ENCODE measurements around the gene FAIM2. TPM values are rescaled to one million over a fixed set of nuclear protein-coding genes. Genes with fewer than 3 reads are reported as not detected.

The FAIM2 gene
- total RNA-seq, 5 donors from 2014 or later (not counting 1 experiment from before 2014, with no cell fraction given): 0.25 to 0.30 TPM; not detected in 3

DNA sequence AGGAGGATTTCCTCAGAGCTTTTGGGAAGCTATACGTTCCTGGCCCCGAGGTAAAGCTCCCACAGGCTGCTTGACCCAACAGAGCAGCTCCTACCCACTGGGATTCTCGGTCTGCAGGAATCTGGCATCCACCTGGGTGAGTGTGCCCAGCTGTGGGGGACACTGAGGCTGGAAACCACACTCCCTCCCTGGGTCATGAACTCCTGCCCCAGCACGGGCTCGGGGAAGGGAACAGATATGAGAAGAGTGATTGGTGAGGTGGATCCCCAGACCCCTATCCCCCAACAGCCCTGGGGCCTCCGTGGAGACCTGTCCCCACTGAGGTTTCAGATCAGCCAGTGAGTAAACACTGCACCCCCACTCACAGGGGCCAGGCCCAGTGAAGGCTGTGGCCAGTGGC, 3.3 kb downstream of the FAIM2 start:
- POLR2A ChIA-PET: no interaction called here
- WGBS (ENCODE audit: insufficient coverage): 48% methylated on average over 4 of the region's 6 CpGs
- H3K4me1 Mint-ChIP-seq: peaks cover 9 to 12% (median 12%) of the 10 kb centered on the region in 3 donors
- H3K9me3 Mint-ChIP-seq: no peaks in the 10 kb centered on the region
- Histone ChIP-seq H3K9me3 (no peaks in the 10 kb centered on the region), H3K4me1 (ENCODE audit: control insufficient read depth in 1 of 2, extremely low read depth in 1 of 2, insufficient read depth in 2 of 2, low read length in 2 of 2) (peaks cover 0 to 15% of the 10 kb centered on the region in 2 experiments), H3K27me3 (replicated peaks in 1 of 2; ENCODE audit: control insufficient read depth in 2 of 2, extremely low read depth in 1 of 2, insufficient read depth in 2 of 2, low read length in 1 of 2) (peaks cover 0 to 41% of the 10 kb centered on the region in 2 experiments), H3K4me3 (ENCODE audit: control insufficient read depth in 1 of 2, extremely low read depth in 1 of 2, low read length in 1 of 2) (no peak overlapping the region), H3K36me3 (ENCODE audit: control insufficient read depth in 2 of 2, extremely low read depth in 1 of 2, insufficient read depth in 1 of 2, low read length in 1 of 2) (no peaks in the 10 kb centered on the region), H3K27ac (ENCODE audit: low read length) (no peak overlapping the region)
- no peak for ATAC-seq (replicated peaks in 1 of 4)
- no peaks in the 10 kb centered on the region for H3K36me3 Mint-ChIP-seq
- H3K4me3 Mint-ChIP-seq: no peak overlapping the region
- H3K27me3 Mint-ChIP-seq: peaks cover 11 to 12% of the 10 kb centered on the region in 2 donors
- no peak for DNase-seq
- CTCF ChIA-PET: no interaction called here
- H3K27ac Mint-ChIP-seq: no peak overlapping the region

DNA sequence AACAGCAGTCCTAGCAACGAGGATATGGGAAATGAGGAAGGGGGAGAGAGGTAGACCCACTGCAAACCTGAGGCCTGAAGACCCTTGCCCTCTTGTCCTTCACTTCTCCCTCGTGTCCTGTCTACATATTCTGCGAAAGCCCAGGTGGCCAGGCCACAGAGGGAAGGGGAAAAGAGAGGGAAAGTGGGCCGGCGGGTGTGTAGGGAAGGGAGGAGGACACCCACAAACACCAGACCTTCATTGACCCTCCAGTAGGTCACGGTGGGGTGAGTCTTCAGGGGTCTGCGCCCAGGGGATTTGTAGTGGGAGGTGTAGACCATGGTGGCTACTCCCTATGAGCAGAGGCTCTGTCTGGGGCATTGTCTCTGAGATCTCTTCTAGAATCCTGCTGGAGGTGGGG, 3.8 kb downstream of the FAIM2 start:
- POLR2A ChIA-PET: no interaction called here
- H3K4me1 ChIP-seq (ENCODE audit: control insufficient read depth in 1 of 2, extremely low read depth in 1 of 2, insufficient read depth in 2 of 2, low read length in 2 of 2): peaks cover 0 to 15% of the 10 kb centered on the region in 2 experiments
- no peaks in the 10 kb centered on the region for H3K9me3 ChIP-seq
- H3K27ac ChIP-seq (ENCODE audit: low read length): no peak overlapping the region
- no peak for ATAC-seq (replicated peaks in 1 of 4)
- Mint-ChIP-seq H3K9me3 (no peaks in the 10 kb centered on the region), H3K4me3 (no peak overlapping the region), H3K36me3 (no peaks in the 10 kb centered on the region), H3K4me1 (peaks cover 9 to 12% (median 12%) of the 10 kb centered on the region in 3 donors), H3K27ac (no peak overlapping the region), H3K27me3 (peaks cover 11 to 12% of the 10 kb centered on the region in 2 donors)
- CTCF ChIA-PET: no interaction called here
- no peaks in the 10 kb centered on the region for H3K36me3 ChIP-seq (ENCODE audit: control insufficient read depth in 2 of 2, extremely low read depth in 1 of 2, insufficient read depth in 1 of 2, low read length in 1 of 2)
- no peak for DNase-seq
- H3K4me3 ChIP-seq (ENCODE audit: control insufficient read depth in 1 of 2, extremely low read depth in 1 of 2, low read length in 1 of 2): no peak overlapping the region
- peaks cover 0 to 40% of the 10 kb centered on the region in 2 experiments for H3K27me3 ChIP-seq (replicated peaks in 1 of 2; ENCODE audit: control insufficient read depth in 2 of 2, extremely low read depth in 1 of 2, insufficient read depth in 2 of 2, low read length in 1 of 2)
- WGBS (ENCODE audit: insufficient coverage): no CpG with 5 or more reads among the region's 7 CpGs

DNA sequence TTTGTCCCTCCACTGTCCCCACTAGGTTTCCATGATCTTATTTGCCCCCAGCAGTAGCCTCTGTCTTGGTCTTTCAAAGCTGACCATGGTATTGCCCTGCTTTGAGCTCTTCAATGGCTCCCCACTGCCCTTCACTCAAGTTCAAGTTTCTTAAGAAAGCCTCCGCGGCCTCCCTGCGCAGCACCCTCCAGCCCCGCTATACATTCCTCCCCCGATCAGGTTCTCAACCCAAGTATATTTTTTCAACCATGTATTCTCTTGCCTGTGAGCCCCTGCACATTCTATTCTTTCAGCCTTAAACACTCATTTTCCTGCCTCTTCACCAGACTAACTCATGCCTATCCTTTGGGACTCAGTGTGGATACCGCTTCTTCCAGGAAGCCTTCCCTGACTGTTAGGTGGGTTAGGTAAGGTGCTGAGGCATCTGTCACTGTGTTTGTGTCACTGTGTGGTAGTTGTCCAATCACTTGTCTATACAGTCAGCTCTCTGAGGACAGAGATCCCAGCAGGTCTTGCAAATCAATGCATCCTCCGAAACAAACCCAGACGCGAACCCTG, 4.3 kb downstream of the FAIM2 start:
- Histone ChIP-seq H3K4me1 (ENCODE audit: control insufficient read depth in 1 of 2, extremely low read depth in 1 of 2, insufficient read depth in 2 of 2, low read length in 2 of 2) (peaks cover 0 to 12% of the 10 kb centered on the region in 2 experiments), H3K4me3 (ENCODE audit: control insufficient read depth in 1 of 2, extremely low read depth in 1 of 2, low read length in 1 of 2) (no peak overlapping the region), H3K9me3 (no peaks in the 10 kb centered on the region), H3K27me3 (replicated peaks in 1 of 2; ENCODE audit: control insufficient read depth in 2 of 2, extremely low read depth in 1 of 2, insufficient read depth in 2 of 2, low read length in 1 of 2) (peaks cover 0 to 35% of the 10 kb centered on the region in 2 experiments), H3K36me3 (ENCODE audit: control insufficient read depth in 2 of 2, extremely low read depth in 1 of 2, insufficient read depth in 1 of 2, low read length in 1 of 2) (no peaks in the 10 kb centered on the region), H3K27ac (ENCODE audit: low read length) (no peak overlapping the region)
- CTCF ChIA-PET: interaction anchor here in 1 of 2 donors (0.6 kb wide), 1 partner anchor 109 kb away, joined by 5 read pairs; no protein-coding TSS in a partner anchor
- ATAC-seq (replicated peaks in 1 of 4): no peak
- H3K27ac Mint-ChIP-seq: no peak overlapping the region
- no peaks in the 10 kb centered on the region for H3K36me3 Mint-ChIP-seq
- no peak for DNase-seq
- peaks cover 7% of the 10 kb centered on the region in 2 donors for H3K27me3 Mint-ChIP-seq
- H3K9me3 Mint-ChIP-seq: no peaks in the 10 kb centered on the region
- H3K4me3 Mint-ChIP-seq: no peak overlapping the region
- POLR2A ChIA-PET: interaction anchor here in 1 of 2 donors (0.5 kb wide), 1 partner anchor 150 kb away, joined by 4 read pairs; no protein-coding TSS in a partner anchor
- peaks cover 5 to 9% (median 8%) of the 10 kb centered on the region in 3 donors for H3K4me1 Mint-ChIP-seq
- 93% methylated on average over 6 of the region's 9 CpGs for WGBS (ENCODE audit: insufficient coverage)

GRCh38 chr12:49897276-49897675, 6.4 kb downstream of the FAIM2 start:
- Histone ChIP-seq H3K4me3 (ENCODE audit: control insufficient read depth in 1 of 2, extremely low read depth in 1 of 2, low read length in 1 of 2) (no peak overlapping the region), H3K27me3 (replicated peaks in 1 of 2; ENCODE audit: control insufficient read depth in 2 of 2, extremely low read depth in 1 of 2, insufficient read depth in 2 of 2, low read length in 1 of 2) (peaks cover 0 to 25% of the 10 kb centered on the region in 2 experiments), H3K36me3 (ENCODE audit: control insufficient read depth in 2 of 2, extremely low read depth in 1 of 2, insufficient read depth in 1 of 2, low read length in 1 of 2) (no peaks in the 10 kb centered on the region), H3K9me3 (no peaks in the 10 kb centered on the region), H3K27ac (ENCODE audit: low read length) (no peak overlapping the region), H3K4me1 (ENCODE audit: control insufficient read depth in 1 of 2, extremely low read depth in 1 of 2, insufficient read depth in 2 of 2, low read length in 2 of 2) (no peaks in the 10 kb centered on the region)
- no peaks in the 10 kb centered on the region for H3K4me1 Mint-ChIP-seq
- H3K27me3 Mint-ChIP-seq: peaks cover 3 to 5% of the 10 kb centered on the region in 2 donors
- ChIA-PET CTCF (no interaction called here), POLR2A (no interaction called here)
- no peaks in the 10 kb centered on the region for H3K36me3 Mint-ChIP-seq
- 60% methylated on average over 1 of the region's 4 CpGs for WGBS (ENCODE audit: insufficient coverage)
- H3K27ac Mint-ChIP-seq: no peak overlapping the region
- no peak overlapping the region for H3K4me3 Mint-ChIP-seq
- ATAC-seq (replicated peaks in 1 of 4) (no peak), DNase-seq (no peak)
- no peaks in the 10 kb centered on the region for H3K9me3 Mint-ChIP-seq

- peaks cover 0 to 5% of the 10 kb centered on the region in 2 donors for H3K27me3 Mint-ChIP-seq
- no peak overlapping the region for H3K27ac Mint-ChIP-seq
- peaks cover 0 to 30% of the 10 kb centered on the region in 2 experiments for H3K27me3 ChIP-seq (replicated peaks in 1 of 2; ENCODE audit: control insufficient read depth in 2 of 2, extremely low read depth in 1 of 2, insufficient read depth in 2 of 2, low read length in 1 of 2)
- no peak overlapping the region for H3K4me3 Mint-ChIP-seq
- no peak overlapping the region for H3K27ac ChIP-seq (ENCODE audit: low read length)
- ChIA-PET CTCF (no interaction called here), POLR2A (no interaction called here)
- H3K4me3 ChIP-seq (ENCODE audit: control insufficient read depth in 1 of 2, extremely low read depth in 1 of 2, low read length in 1 of 2): no peak overlapping the region
- no peak for ATAC-seq (replicated peaks in 1 of 4)
- H3K36me3 Mint-ChIP-seq: no peaks in the 10 kb centered on the region
- H3K4me1 ChIP-seq (ENCODE audit: control insufficient read depth in 1 of 2, extremely low read depth in 1 of 2, insufficient read depth in 2 of 2, low read length in 2 of 2): no peaks in the 10 kb centered on the region
- no peaks in the 10 kb centered on the region for H3K4me1 Mint-ChIP-seq
- WGBS (ENCODE audit: insufficient coverage): 87% methylated on average over 9 of the region's 9 CpGs
- H3K36me3 ChIP-seq (ENCODE audit: control insufficient read depth in 2 of 2, extremely low read depth in 1 of 2, insufficient read depth in 1 of 2, low read length in 1 of 2): no peaks in the 10 kb centered on the region
- H3K9me3 ChIP-seq: no peaks in the 10 kb centered on the region
- H3K9me3 Mint-ChIP-seq: no peaks in the 10 kb centered on the region
- no peak for DNase-seq
Observed at GRCh38 chr12:49895773-49896172, 7.9 kb downstream of the FAIM2 start.

DNA sequence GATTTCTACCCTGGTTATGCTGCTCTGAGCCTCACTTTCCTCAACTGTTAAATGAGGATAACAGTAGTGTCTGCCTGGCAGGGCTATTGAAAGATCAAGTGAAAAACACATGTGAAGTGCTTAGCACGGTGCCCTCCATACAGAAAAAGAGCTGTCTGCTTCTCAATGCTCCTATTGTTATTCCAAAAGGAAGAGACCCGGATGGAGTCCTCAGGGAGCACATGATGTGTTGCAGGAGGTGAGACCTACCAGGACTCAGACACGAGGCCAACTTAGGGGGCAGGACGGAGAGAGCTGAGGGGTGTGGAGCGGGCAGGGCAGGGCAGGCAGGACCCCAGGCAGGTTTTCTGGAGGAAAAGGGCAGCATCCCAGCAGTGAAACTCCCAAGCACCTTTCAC, 8.9 kb downstream of the FAIM2 start:
- Mint-ChIP-seq H3K4me3 (no peak overlapping the region), H3K27me3 (peaks cover 0 to 5% of the 10 kb centered on the region in 2 donors), H3K27ac (no peak overlapping the region), H3K4me1 (no peaks in the 10 kb centered on the region), H3K36me3 (no peaks in the 10 kb centered on the region), H3K9me3 (no peaks in the 10 kb centered on the region)
- ChIA-PET CTCF (interaction anchor here in 1 of 2 donors (0.6 kb wide), 2 partner anchors 39 to 159 kb away, joined by 4 read pairs; no protein-coding TSS in a partner anchor), POLR2A (no interaction called here)
- no peaks in the 10 kb centered on the region for H3K4me1 ChIP-seq (ENCODE audit: control insufficient read depth in 1 of 2, extremely low read depth in 1 of 2, insufficient read depth in 2 of 2, low read length in 2 of 2)
- H3K9me3 ChIP-seq: no peaks in the 10 kb centered on the region
- H3K27me3 ChIP-seq (replicated peaks in 1 of 2; ENCODE audit: control insufficient read depth in 2 of 2, extremely low read depth in 1 of 2, insufficient read depth in 2 of 2, low read length in 1 of 2): peaks cover 0 to 35% of the 10 kb centered on the region in 2 experiments
- 55% methylated on average over 4 of the region's 5 CpGs for WGBS (ENCODE audit: insufficient coverage)
- H3K4me3 ChIP-seq (ENCODE audit: control insufficient read depth in 1 of 2, extremely low read depth in 1 of 2, low read length in 1 of 2): no peak overlapping the region
- DNase-seq: no peak
- no peak overlapping the region for H3K27ac ChIP-seq (ENCODE audit: low read length)
- H3K36me3 ChIP-seq (ENCODE audit: control insufficient read depth in 2 of 2, extremely low read depth in 1 of 2, insufficient read depth in 1 of 2, low read length in 1 of 2): no peaks in the 10 kb centered on the region
- ATAC-seq (replicated peaks in 1 of 4): no peak
